PC-9 (cell line): ENCODE measurements around the gene CFAP99. TPM values are rescaled to one million over a fixed set of nuclear protein-coding genes. Genes with fewer than 3 reads are reported as not detected.

Experiments
- BruUV-seq: library from RNA; stranded (reverse); fragments of 400-500 nt; replicated peaks from 2 replicates; lab custom pipeline; 2021; lab: Mats Ljungman, UMichigan
- CTCF ChIA-PET: fragments of 300-600 bp; sonication (Branson Sonifier 250); formaldehyde crosslinking; loops from one replicate; lab custom pipeline; 2022; ENCODE audit warnings: antibody characterized with exemption; lab: Charles Lee
- POLR2A ChIA-PET: fragments of 300-600 bp; sonication (Branson Sonifier 250); formaldehyde crosslinking; loops from one replicate; lab custom pipeline; 2022; ENCODE audit warnings: antibody characterized with exemption; ENCODE audit not compliant: unreplicated experiment; lab: Charles Lee
- DNase-seq, 2 experiments: peaks; one replicate each; pipeline versions ENCODE4 v3.0.0 to v3.0.0-alpha.2; 2015 to 2022; ENCODE audit warnings: mixed read lengths in 1 of 2
- H2AFZ ChIP-seq: fragments of 200-600 bp; sonication (generic); 2 replicates; pipeline ENCODE4 v1.8.1; 2017; ENCODE audit warnings: antibody characterized with exemption
- H3F3A ChIP-seq: fragments of 200-600 bp; sonication (generic); 2 replicates; pipeline ENCODE4 v1.8.1; 2017; ENCODE audit warnings: antibody characterized with exemption, mild to moderate bottlenecking, low read depth; ENCODE audit not compliant: insufficient read depth
- H3K27ac ChIP-seq: fragments of 200-600 bp; sonication (generic); 2 replicates; pipeline ENCODE4 v1.6.1; 2016; ENCODE audit warnings: mixed run types
- H3K27me3 ChIP-seq: fragments of 200-600 bp; sonication (generic); 2 replicates; pipeline ENCODE4 v1.6.1; 2016; ENCODE audit warnings: low read depth, mixed run types; ENCODE audit not compliant: insufficient read depth
- H3K36me3 ChIP-seq: fragments of 200-600 bp; sonication (generic); 2 replicates; pipeline ENCODE4 v1.6.1; 2016; ENCODE audit warnings: low read depth, mixed run types
- H3K4me1 ChIP-seq: fragments of 200-600 bp; sonication (generic); replicated peaks from 2 replicates; pipeline ENCODE4 v1.6.1; 2016; ENCODE audit warnings: mixed run types; ENCODE audit not compliant: insufficient read depth
- H3K4me2 ChIP-seq: fragments of 200-600 bp; sonication (generic); 2 replicates; pipeline ENCODE4 v1.6.1; 2017; ENCODE audit warnings: mixed run types
- H3K4me3 ChIP-seq: fragments of 200-600 bp; sonication (generic); 2 replicates; pipeline ENCODE4 v1.6.1; 2016; ENCODE audit warnings: mixed run types
- H3K79me2 ChIP-seq: fragments of 200-600 bp; sonication (generic); 2 replicates; pipeline ENCODE4 v1.6.1; 2017; ENCODE audit warnings: low read depth, mixed run types
- H3K9me2 ChIP-seq: fragments of 200-600 bp; sonication (generic); 2 replicates; pipeline ENCODE4 v1.8.1; 2017; ENCODE audit warnings: mild to moderate bottlenecking; ENCODE audit not compliant: insufficient read depth
- H3K9me3 ChIP-seq: fragments of 200-600 bp; sonication (generic); 2 replicates; pipeline ENCODE4 v1.8.1; 2016; ENCODE audit warnings: low read depth; ENCODE audit not compliant: insufficient read depth
- H4K20me1 ChIP-seq: fragments of 200-600 bp; sonication (generic); 2 replicates; pipeline ENCODE4 v1.8.1; 2017; ENCODE audit not compliant: insufficient read depth
- CTCF ChIP-seq: fragments of 200-600 bp; sonication (generic); conservative IDR thresholded peaks from 2 replicates; pipeline ENCODE4 v1.6.1; 2017; ENCODE audit warnings: mixed run types, antibody characterized with exemption, mild to moderate bottlenecking, moderate library complexity
- EZH2 ChIP-seq: fragments of 200-600 bp; sonication (generic); IDR thresholded peaks from 2 replicates; pipeline ENCODE4 v1.8.0; 2017; ENCODE audit warnings: antibody characterized with exemption, low read depth
- intact Hi-C: fragments of 100-400 bp; cut with micrococcal nuclease; formaldehyde crosslinking; loops from one replicate; pipeline ENCODE4 v1.10.0; 2022; ENCODE audit not compliant: unreplicated experiment
- total RNA-seq: library from RNA; stranded (reverse); gene quantifications from 2 replicates; pipeline ENCODE4 v1.2.3, GENCODE V29; 2021

CFAP99 gene
- total RNA-seq, 1 experiment from 2014 or later: 0.85 TPM

- TF ChIP-seq CTCF: no peak
- TF ChIP-seq EZH2: no peak
- POLR2A ChIA-PET: interaction anchor here (0.6 kb wide), 1 partner anchor 201 kb away, joined by 8 read pairs; no protein-coding TSS in a partner anchor
- Histone ChIP-seq H3F3A (no peaks in the 10 kb centered on the region), H3K27ac (no peak overlapping the region), H3K4me1 (no peaks in the 10 kb centered on the region), H3K27me3 (peaks cover 5% of the 10 kb centered on the region; the same call in 1 of the 2 replicates), H4K20me1 (no peaks in the 10 kb centered on the region), H3K4me3 (no peak overlapping the region), H3K9me3 (no peaks in the 10 kb centered on the region), H2AFZ (no peak overlapping the region), H3K9me2 (no peaks in the 10 kb centered on the region), H3K36me3 (no peaks in the 10 kb centered on the region), H3K79me2 (no peaks in the 10 kb centered on the region), H3K4me2 (no peak overlapping the region)
- intact Hi-C loops: no loop called here
- BruUV-seq: no TSS peak
- no peak for DNase-seq
- CTCF ChIA-PET: no interaction called here
These were observed 30.1 kb upstream of the CFAP99 start for GRCh38 chr4:2388429-2389182.

DNA sequence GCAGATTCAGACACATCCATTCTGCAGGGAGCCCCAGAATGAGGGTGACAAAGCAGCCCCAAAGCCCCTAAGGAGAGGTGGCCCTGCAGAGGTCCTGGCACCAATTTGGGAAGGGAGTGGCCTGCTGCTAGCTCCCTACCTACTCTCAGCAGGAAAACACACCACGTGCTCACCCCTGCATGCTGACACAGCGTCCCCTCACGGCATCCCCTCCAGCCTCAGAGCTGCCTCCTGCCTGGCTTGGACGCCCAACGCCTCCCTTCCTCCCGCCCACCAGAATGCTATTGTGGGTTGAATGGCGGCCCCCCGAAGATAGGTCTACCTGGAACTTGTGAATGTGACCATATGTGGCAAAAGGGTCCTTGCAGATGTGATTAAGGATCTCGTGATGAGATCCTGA is 29.1 kb upstream of the CFAP99 start:
- Histone ChIP-seq H3K27me3 (peaks cover 5% of the 10 kb centered on the region; the same call in 1 of the 2 replicates), H3K27ac (no peak overlapping the region), H3K79me2 (no peaks in the 10 kb centered on the region), H2AFZ (no peak overlapping the region), H3K4me2 (no peak overlapping the region), H3K36me3 (no peaks in the 10 kb centered on the region), H3K4me1 (no peaks in the 10 kb centered on the region), H3K9me3 (no peaks in the 10 kb centered on the region), H3F3A (no peaks in the 10 kb centered on the region), H3K4me3 (no peak overlapping the region), H4K20me1 (no peaks in the 10 kb centered on the region), H3K9me2 (no peaks in the 10 kb centered on the region)
- ChIA-PET POLR2A (interaction anchor here (0.6 kb wide), 1 partner anchor 669 kb away, joined by 4 read pairs; the partner anchor contains the start of gene TMEM129), CTCF (interaction anchor here (0.5 kb wide), 1 partner anchor 31 kb away, joined by 3 read pairs; no protein-coding TSS in a partner anchor)
- TF ChIP-seq EZH2: no peak
- TF ChIP-seq CTCF: no peak
- no peak for DNase-seq
- intact Hi-C loops: no loop called here
- no TSS peak for BruUV-seq

DNA sequence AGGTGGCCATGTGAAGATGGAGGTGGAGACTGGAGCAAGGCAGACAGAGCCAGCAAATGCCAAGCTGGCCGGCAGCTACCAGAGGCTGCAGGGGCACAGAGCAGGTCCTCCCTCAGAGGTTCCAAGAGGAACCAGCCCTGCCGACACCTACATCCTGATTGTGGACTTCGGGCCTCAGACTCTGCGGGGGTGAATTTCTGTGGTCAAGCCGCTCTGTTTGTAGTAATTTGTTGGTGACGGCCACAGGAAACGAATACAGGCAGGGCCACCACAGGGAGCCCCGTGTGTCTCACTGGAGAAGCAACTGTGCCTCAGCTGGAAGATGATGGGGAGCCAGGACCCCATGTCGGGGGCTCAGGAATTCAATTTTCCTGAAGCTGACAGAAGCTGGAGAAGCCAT is 28.6 kb upstream of the CFAP99 start:
- Histone ChIP-seq H3K27me3 (peaks cover 5% of the 10 kb centered on the region; the same call in 1 of the 2 replicates), H3K9me3 (no peaks in the 10 kb centered on the region), H3F3A (no peaks in the 10 kb centered on the region), H2AFZ (no peak overlapping the region), H3K9me2 (no peaks in the 10 kb centered on the region), H4K20me1 (no peaks in the 10 kb centered on the region), H3K4me3 (no peak overlapping the region), H3K79me2 (no peaks in the 10 kb centered on the region), H3K36me3 (no peaks in the 10 kb centered on the region), H3K4me2 (no peak overlapping the region), H3K27ac (no peak overlapping the region), H3K4me1 (no peaks in the 10 kb centered on the region)
- DNase-seq: no peak
- no TSS peak for BruUV-seq
- intact Hi-C loops: no loop called here
- no peak for TF ChIP-seq CTCF
- no peak for TF ChIP-seq EZH2
- ChIA-PET CTCF (no interaction called here), POLR2A (interaction anchor here (0.6 kb wide), 1 partner anchor 669 kb away, joined by 4 read pairs; the partner anchor contains the start of gene TMEM129)
